A549 (cell line): ENCODE measurements around the gene OR5W2. TPM values are rescaled to one million over a fixed set of nuclear protein-coding genes. Genes with fewer than 3 reads are reported as not detected.

Source experiments
- ATAC-seq, 2 experiments: fragments of 200-7000 bp in 1 of 2; fragments of >200 bp in 1 of 2; cut with Nextera tagmentation in 1 of 2; cut with Tn5 transposase in 1 of 2; 3 replicates each; pipeline versions ENCODE4 v1.8.0 to v1.9.1; 2018 to 2020; ENCODE audit warnings: mild to moderate bottlenecking in 1 of 2, moderate library complexity in 1 of 2
- CTCF ChIA-PET: fragments of 300-600 bp; sonication (Branson Sonifier 250); formaldehyde crosslinking; extraction: SDS; loops from one replicate; lab custom pipeline; 2021; ENCODE audit warnings: antibody characterized with exemption, inconsistent platforms; lab: Yijun Ruan, JAX
- POLR2A ChIA-PET: fragments of 350-600 bp; formaldehyde crosslinking; extraction: SDS; loops from one replicate; lab custom pipeline; 2021; ENCODE audit warnings: antibody characterized with exemption, inconsistent platforms; lab: Yijun Ruan, JAX
- DNase-seq, 2 experiments: peaks; one replicate each; pipeline versions ENCODE4 v3.0.0 to v3.0.0-alpha.2; 2011 to 2016; ENCODE audit warnings: low read depth in 1 of 2, low spot score in 1 of 2
- FAIRE-seq: peaks from 2 replicates; lab custom pipeline; 2011; peaks lifted over from hg19 to GRCh38; lab: Jason Lieb, UNC
- H3K27ac ChIP-seq, 2 experiments: fragments of >200 bp; sonication (Bioruptor Twin); formaldehyde crosslinking; 3 replicates each; pipeline ENCODE4 v1.5.1; 2016 to 2017
- H3K4me1 ChIP-seq: fragments of >200 bp; sonication (Bioruptor Twin); formaldehyde crosslinking; 3 replicates; pipeline ENCODE4 v1.6.1; 2016
- H3K4me2 ChIP-seq: fragments of >200 bp; sonication (Bioruptor Twin); formaldehyde crosslinking; 3 replicates; pipeline ENCODE4 v1.6.1; 2016
- H3K4me3 ChIP-seq: fragments of >200 bp; sonication (Bioruptor Twin); formaldehyde crosslinking; 3 replicates; pipeline ENCODE4 v1.5.1; 2016
- H3K9me3 ChIP-seq: fragments of >200 bp; sonication (Bioruptor Twin); formaldehyde crosslinking; 3 replicates; pipeline ENCODE4 v1.6.1; 2016
- EHF ChIP-seq: fragments of 250-450 bp; sonication (Bioruptor Pico); IDR thresholded peaks from 2 replicates; pipeline ENCODE4 v1.5.0; 2020; ENCODE audit warnings: mild to moderate bottlenecking
- FOXS1 ChIP-seq: fragments of 250-450 bp; sonication (Bioruptor Pico); IDR thresholded peaks from 2 replicates; pipeline ENCODE4 v1.5.0; 2020; ENCODE audit warnings: mild to moderate bottlenecking, moderate library complexity
- GATA3 ChIP-seq: IDR thresholded peaks from 2 replicates; pipeline ENCODE4 v1.6.1; 2012; ENCODE audit warnings: borderline replicate concordance
- HEYL ChIP-seq: fragments of 250-450 bp; sonication (Bioruptor Pico); IDR thresholded peaks from 2 replicates; pipeline ENCODE4 v1.8.0; 2021; ENCODE audit warnings: mild to moderate bottlenecking, moderate library complexity
- HOXB13 ChIP-seq: fragments of 250-450 bp; sonication (Bioruptor Pico); IDR thresholded peaks from 2 replicates; pipeline ENCODE4 v1.5.0; 2020; ENCODE audit warnings: low read depth, mild to moderate bottlenecking, moderate library complexity
- HOXB5 ChIP-seq: fragments of 250-450 bp; sonication (Bioruptor Pico); IDR thresholded peaks from 2 replicates; pipeline ENCODE4 v1.5.0; 2020; ENCODE audit warnings: mild to moderate bottlenecking, moderate library complexity
- JUNB ChIP-seq: fragments of >200 bp; sonication (Bioruptor Twin); formaldehyde crosslinking; IDR thresholded peaks from 2 replicates; pipeline ENCODE4 v1.6.1; 2016
- KDM1A ChIP-seq: fragments of 200-600 bp; sonication (generic); IDR thresholded peaks from 2 replicates; pipeline ENCODE4 v1.6.1; 2016; ENCODE audit warnings: low read depth, mild to moderate bottlenecking
- NFE2L2 ChIP-seq: fragments of 150-350 bp; conservative IDR thresholded peaks from 2 replicates; pipeline ENCODE4 v1.6.1; 2014; ENCODE audit warnings: low read length
- NPAS2 ChIP-seq: fragments of 250-450 bp; sonication (Bioruptor Pico); IDR thresholded peaks from 2 replicates; pipeline ENCODE4 v1.8.0; 2022; ENCODE audit warnings: mild to moderate bottlenecking, moderate library complexity, borderline replicate concordance
- NR3C1 ChIP-seq: fragments of >200 bp; sonication (Bioruptor Twin); formaldehyde crosslinking; IDR thresholded peaks from 3 replicates; pipeline ENCODE4 v1.6.1; 2017
- PHF8 ChIP-seq: fragments of 200-600 bp; sonication (generic); IDR thresholded peaks from 2 replicates; pipeline ENCODE4 v1.6.1; 2016; ENCODE audit warnings: low read depth, mild to moderate bottlenecking, antibody characterized with exemption, moderate library complexity, borderline replicate concordance
- RAD21 ChIP-seq, 2 experiments: fragments of >200 bp in 1 of 2; sonication (Bioruptor Twin) in 1 of 2; formaldehyde crosslinking in 1 of 2; IDR thresholded peaks in 1 of 2; conservative IDR thresholded peaks in 1 of 2; 2 replicates in 1 of 2; 3 replicates in 1 of 2; pipeline ENCODE4 v1.6.1; 2012 to 2018; ENCODE audit warnings: inconsistent platforms in 1 of 2
- RARB ChIP-seq: fragments of 250-450 bp; sonication (Bioruptor Pico); IDR thresholded peaks from 2 replicates; pipeline ENCODE4 v1.8.0; 2021; ENCODE audit warnings: mild to moderate bottlenecking, moderate library complexity
- RCOR1 ChIP-seq: fragments of 150-350 bp; IDR thresholded peaks from 2 replicates; pipeline ENCODE4 v1.6.1; 2014; ENCODE audit warnings: antibody characterized with exemption, low read length, low read depth
- RFX5 ChIP-seq: fragments of 450-650 bp; IDR thresholded peaks from 2 replicates; pipeline ENCODE4 v1.7.1; 2014; ENCODE audit warnings: antibody characterized with exemption, mild to moderate bottlenecking, moderate library complexity
- SMC3 ChIP-seq: fragments of >200 bp; sonication (Bioruptor Twin); formaldehyde crosslinking; IDR thresholded peaks from 3 replicates; pipeline ENCODE4 v1.6.1; 2018; ENCODE audit warnings: inconsistent platforms
- SREBF2 ChIP-seq: fragments of 450-650 bp; IDR thresholded peaks from 2 replicates; pipeline ENCODE4 v1.6.1; 2014; ENCODE audit warnings: mild to moderate bottlenecking, moderate library complexity
- TFCP2L1 ChIP-seq: fragments of 250-450 bp; sonication (Bioruptor Pico); IDR thresholded peaks from 2 replicates; pipeline ENCODE4 v1.5.0; 2021; ENCODE audit warnings: mild to moderate bottlenecking
- TP53 ChIP-seq: fragments of 250-450 bp; sonication (Bioruptor Pico); IDR thresholded peaks from 2 replicates; pipeline ENCODE4 v1.5.0; 2021; ENCODE audit warnings: mild to moderate bottlenecking, moderate library complexity
- ZC3H11A ChIP-seq: fragments of 450-650 bp; IDR thresholded peaks from 2 replicates; pipeline ENCODE4 v1.6.1; 2014; ENCODE audit warnings: antibody characterized with exemption, mild to moderate bottlenecking
- ZFP36 ChIP-seq: fragments of 450-650 bp; IDR thresholded peaks from 2 replicates; pipeline ENCODE4 v1.6.1; 2014; ENCODE audit warnings: borderline replicate concordance; ENCODE audit not compliant: partially characterized antibody
- ZNF302 ChIP-seq: fragments of 250-450 bp; sonication (Bioruptor Pico); IDR thresholded peaks from 2 replicates; pipeline ENCODE4 v1.9.0; 2021; ENCODE audit warnings: inconsistent platforms, mild to moderate bottlenecking, moderate library complexity
- WGBS: methylation state at CpG from one replicate; pipeline ENCODE4 v1.1.6; 2017; ENCODE audit errors: missing lambda C conversion rate; 5-methylcytosine and 5-hydroxymethylcytosine counted together
- polyA plus RNA-seq, 4 experiments: library from polyadenylated mRNA; depleted of rRNA in 3 of 4; stranded (reverse); fragments of >200 nt; fragmentation: RNase III in 1 of 4; extraction: RNeasy Plus Mini Kit Qiagen cat#74134 plus additional on column Dnase treatment in 1 of 4; gene quantifications; 2 replicates in 3 of 4; 3 replicates in 1 of 4; pipeline ENCODE4 v1.2.3, GENCODE V29; 2011 to 2017
- TF ChIP-seq, protein P1 (sequence below): fragments of 250-450 bp; sonication (Bioruptor Pico); IDR thresholded peaks from 2 replicates; pipeline ENCODE4 v1.5.0; 2021; ENCODE audit warnings: mild to moderate bottlenecking, moderate library complexity, borderline replicate concordance
- TF ChIP-seq, protein P2 (sequence below): fragments of >200 bp; sonication (Bioruptor Twin); formaldehyde crosslinking; IDR thresholded peaks from 3 replicates; pipeline ENCODE4 v1.6.1; 2016
- TF ChIP-seq, protein P3 (sequence below): fragments of 450-650 bp; IDR thresholded peaks from 2 replicates; pipeline ENCODE4 v1.6.1; 2014; ENCODE audit warnings: antibody characterized with exemption
- TF ChIP-seq, protein P4 (sequence below): fragments of >200 bp; sonication (Bioruptor Twin); formaldehyde crosslinking; IDR thresholded peaks from 2 replicates; pipeline ENCODE4 v1.6.1; 2016
- TF ChIP-seq, protein P5 (sequence below): fragments of 150-350 bp; IDR thresholded peaks from 2 replicates; pipeline ENCODE4 v1.6.1; 2014; ENCODE audit warnings: low read depth, mild to moderate bottlenecking, low read length

OR5W2 gene
- polyA plus RNA-seq, 2 of the 4 experiments (the other 2 are of a cell fraction), result not detected

DNA sequence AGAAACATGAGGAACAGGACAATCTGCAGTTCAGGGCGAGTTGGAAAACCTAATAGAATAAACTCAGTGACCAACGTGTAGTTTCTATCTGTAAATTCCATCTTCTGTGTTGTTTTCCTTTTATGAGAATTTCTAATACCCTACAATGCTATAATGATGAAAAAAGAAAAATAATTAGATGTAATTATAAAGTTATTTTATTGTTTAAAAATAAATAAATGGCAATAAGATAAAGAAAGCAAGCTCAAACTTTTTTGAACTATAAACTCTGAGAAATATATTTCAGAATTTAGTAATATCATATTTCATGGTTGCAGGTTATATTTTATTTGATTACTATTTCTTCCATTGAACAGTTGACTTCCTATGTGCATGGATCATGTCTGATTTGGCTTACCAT is 21.9 kb upstream of the OR5W2 start, which contains the start of gene OR5I1 (continued):
- TF ChIP-seq, protein P1, sequence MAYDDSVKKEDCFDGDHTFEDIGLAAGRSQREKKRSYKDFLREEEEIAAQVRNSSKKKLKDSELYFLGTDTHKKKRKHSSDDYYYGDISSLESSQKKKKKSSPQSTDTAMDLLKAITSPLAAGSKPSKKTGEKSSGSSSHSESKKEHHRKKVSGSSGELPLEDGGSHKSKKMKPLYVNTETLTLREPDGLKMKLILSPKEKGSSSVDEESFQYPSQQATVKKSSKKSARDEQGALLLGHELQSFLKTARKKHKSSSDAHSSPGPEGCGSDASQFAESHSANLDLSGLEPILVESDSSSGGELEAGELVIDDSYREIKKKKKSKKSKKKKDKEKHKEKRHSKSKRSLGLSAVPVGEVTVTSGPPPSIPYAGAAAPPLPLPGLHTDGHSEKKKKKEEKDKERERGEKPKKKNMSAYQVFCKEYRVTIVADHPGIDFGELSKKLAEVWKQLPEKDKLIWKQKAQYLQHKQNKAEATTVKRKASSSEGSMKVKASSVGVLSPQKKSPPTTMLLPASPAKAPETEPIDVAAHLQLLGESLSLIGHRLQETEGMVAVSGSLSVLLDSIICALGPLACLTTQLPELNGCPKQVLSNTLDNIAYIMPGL (CRISPR knock-in tag), result no peak
- TF ChIP-seq PHF8 (no peak), TP53 (no peak)
- TF ChIP-seq, protein P2, sequence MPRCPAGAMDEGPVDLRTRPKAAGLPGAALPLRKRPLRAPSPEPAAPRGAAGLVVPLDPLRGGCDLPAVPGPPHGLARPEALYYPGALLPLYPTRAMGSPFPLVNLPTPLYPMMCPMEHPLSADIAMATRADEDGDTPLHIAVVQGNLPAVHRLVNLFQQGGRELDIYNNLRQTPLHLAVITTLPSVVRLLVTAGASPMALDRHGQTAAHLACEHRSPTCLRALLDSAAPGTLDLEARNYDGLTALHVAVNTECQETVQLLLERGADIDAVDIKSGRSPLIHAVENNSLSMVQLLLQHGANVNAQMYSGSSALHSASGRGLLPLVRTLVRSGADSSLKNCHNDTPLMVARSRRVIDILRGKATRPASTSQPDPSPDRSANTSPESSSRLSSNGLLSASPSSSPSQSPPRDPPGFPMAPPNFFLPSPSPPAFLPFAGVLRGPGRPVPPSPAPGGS, result no peak
- TF ChIP-seq, all 56 proteins: peak for 0

DNA sequence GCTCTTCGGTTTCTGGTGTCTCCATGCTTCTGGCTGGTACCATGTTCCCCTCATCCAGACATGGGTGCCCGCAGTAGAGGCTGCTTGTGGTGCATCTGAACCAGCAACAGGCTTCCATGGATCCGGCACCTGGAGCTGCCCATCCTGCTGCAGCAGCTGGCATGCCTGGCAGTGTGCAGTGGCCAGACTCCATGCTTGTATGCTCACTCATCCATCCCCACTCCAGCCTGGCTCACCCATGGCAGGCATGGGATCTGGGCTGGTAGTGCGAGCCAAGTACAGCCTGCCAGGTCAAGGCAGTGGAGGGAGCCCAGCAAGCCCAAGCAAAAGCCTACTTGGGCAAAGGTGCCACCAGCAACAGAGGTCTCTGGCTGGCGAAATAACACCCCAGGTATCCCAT is 6.2 kb upstream of the OR5W2 start:
- FAIRE-seq, result no peak
- no peak overlapping the region for H3K4me2 ChIP-seq
- TF ChIP-seq ZC3H11A, result no peak
- TF ChIP-seq RARB (CRISPR knock-in tag), result no peak
- no peak for TF ChIP-seq GATA3
- TF ChIP-seq SREBF2, result no peak
- TF ChIP-seq ZFP36, result no peak
- H3K27ac ChIP-seq, result no peak overlapping the region
- POLR2A ChIA-PET, result no interaction called here
- no peak overlapping the region for H3K4me3 ChIP-seq
- no peaks in the 10 kb centered on the region for H3K4me1 ChIP-seq
- H3K9me3 ChIP-seq, result no peaks in the 10 kb centered on the region
- WGBS, result under 1% methylated on average over 5 of the region's 5 CpGs
- ATAC-seq, result no peak
- CTCF ChIA-PET, result no interaction called here
- DNase-seq, result no peak

DNA sequence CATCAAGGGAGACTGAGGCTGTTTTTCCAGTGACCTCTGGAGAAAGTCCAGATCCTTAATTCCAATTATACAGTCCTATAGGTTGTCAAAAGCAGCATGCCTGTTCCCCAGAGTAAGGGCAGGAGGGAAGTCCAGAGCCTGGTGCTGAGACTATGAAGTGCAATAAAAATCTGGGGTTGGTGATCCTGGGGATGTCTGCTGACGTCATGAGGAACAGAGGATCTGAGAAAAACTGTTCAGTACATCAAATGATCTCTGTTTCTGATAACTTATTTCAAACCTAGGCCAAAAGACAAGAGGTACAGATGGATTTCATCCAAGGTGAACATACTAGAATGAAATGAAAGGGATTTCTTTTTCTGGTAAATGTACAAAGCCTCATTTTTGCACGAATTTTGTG is 12.1 kb downstream of the OR5W2 start:
- DNase-seq (no peak), FAIRE-seq (no peak), ATAC-seq (no peak)
- POLR2A ChIA-PET, result no interaction called here
- Histone ChIP-seq H3K9me3 (no peaks in the 10 kb centered on the region), H3K4me2 (no peak overlapping the region), H3K27ac (no peak overlapping the region), H3K4me1 (no peaks in the 10 kb centered on the region), H3K4me3 (no peak overlapping the region)
- TF ChIP-seq, protein P1 (CRISPR knock-in tag), result no peak
- TF ChIP-seq SMC3, result no peak
- no peak for TF ChIP-seq HOXB13 (CRISPR knock-in tag)
- no peak for TF ChIP-seq FOXS1 (CRISPR knock-in tag)
- TF ChIP-seq TFCP2L1 (CRISPR knock-in tag), result no peak
- TF ChIP-seq NPAS2 (CRISPR knock-in tag), result no peak
- TF ChIP-seq, protein P3, sequence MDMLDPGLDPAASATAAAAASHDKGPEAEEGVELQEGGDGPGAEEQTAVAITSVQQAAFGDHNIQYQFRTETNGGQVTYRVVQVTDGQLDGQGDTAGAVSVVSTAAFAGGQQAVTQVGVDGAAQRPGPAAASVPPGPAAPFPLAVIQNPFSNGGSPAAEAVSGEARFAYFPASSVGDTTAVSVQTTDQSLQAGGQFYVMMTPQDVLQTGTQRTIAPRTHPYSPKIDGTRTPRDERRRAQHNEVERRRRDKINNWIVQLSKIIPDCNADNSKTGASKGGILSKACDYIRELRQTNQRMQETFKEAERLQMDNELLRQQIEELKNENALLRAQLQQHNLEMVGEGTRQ, result no peak
- no peak for TF ChIP-seq PHF8
- TF ChIP-seq NR3C1, result no peak
- WGBS, result 4% methylated on average over 2 of the region's 2 CpGs
- CTCF ChIA-PET, result no interaction called here

DNA sequence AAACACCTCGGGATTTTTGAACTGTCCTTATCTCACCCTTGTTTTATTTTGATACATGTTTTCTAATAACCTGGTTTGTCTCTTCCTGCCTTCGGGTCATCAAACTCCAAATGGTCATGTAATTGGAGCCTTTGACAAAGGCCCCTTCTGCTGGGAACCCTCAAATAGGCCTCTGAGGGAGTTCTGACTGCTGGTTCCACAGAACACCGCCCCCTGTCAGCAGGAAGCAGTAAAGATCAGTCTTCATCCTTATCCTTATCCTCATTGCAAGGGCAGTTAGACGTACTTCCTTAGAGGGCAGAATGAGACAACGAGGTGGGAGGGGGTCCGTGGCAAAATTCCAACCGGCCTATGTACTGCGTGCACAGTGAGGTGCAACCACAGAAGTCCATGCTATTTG is 19.2 kb downstream of the OR5W2 start:
- H3K4me3 ChIP-seq, result no peak overlapping the region
- no peaks in the 10 kb centered on the region for H3K9me3 ChIP-seq
- H3K4me2 ChIP-seq, result no peak overlapping the region
- WGBS, result 15% methylated on average over 8 of the region's 8 CpGs
- H3K27ac ChIP-seq, result no peak overlapping the region
- ATAC-seq (no peak), FAIRE-seq (no peak), DNase-seq (no peak)
- POLR2A ChIA-PET, result no interaction called here
- no peaks in the 10 kb centered on the region for H3K4me1 ChIP-seq
- CTCF ChIA-PET, result no interaction called here
- TF ChIP-seq HOXB13 (CRISPR knock-in tag) (no peak), ZNF302 (CRISPR knock-in tag) (no peak), RCOR1 (no peak), RFX5 (no peak), RAD21 (conservative IDR thresholded peaks at IDR 0.05 in 1 of 2, IDR thresholded peaks at IDR 0.05 in 1 of 2) (no peak), NFE2L2 (no peak), HOXB5 (no peak), HEYL (CRISPR knock-in tag) (no peak), JUNB (no peak), EHF (CRISPR knock-in tag) (no peak), KDM1A (no peak)
- TF ChIP-seq, protein P4, sequence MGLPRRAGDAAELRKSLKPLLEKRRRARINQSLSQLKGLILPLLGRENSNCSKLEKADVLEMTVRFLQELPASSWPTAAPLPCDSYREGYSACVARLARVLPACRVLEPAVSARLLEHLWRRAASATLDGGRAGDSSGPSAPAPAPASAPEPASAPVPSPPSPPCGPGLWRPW, result no peak
- TF ChIP-seq, protein P5, sequence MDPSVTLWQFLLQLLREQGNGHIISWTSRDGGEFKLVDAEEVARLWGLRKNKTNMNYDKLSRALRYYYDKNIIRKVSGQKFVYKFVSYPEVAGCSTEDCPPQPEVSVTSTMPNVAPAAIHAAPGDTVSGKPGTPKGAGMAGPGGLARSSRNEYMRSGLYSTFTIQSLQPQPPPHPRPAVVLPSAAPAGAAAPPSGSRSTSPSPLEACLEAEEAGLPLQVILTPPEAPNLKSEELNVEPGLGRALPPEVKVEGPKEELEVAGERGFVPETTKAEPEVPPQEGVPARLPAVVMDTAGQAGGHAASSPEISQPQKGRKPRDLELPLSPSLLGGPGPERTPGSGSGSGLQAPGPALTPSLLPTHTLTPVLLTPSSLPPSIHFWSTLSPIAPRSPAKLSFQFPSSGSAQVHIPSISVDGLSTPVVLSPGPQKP, result no peak
